ENCODE data around the gene MROH2A. TPM values are rescaled to one million over a fixed set of nuclear protein-coding genes. Genes with fewer than 3 reads are reported as not detected.
A peak's percentile ranks its signal among the peaks of the same experiment; 100 is the strongest.

The MROH2A gene
- polyA plus RNA-seq, 1 experiment, result not detected

- no peak for TF ChIP-seq CTCF (IDR thresholded peaks at IDR 0.05; ENCODE audit: insufficient read depth, low read depth, low read length)
- Histone ChIP-seq H3K36me3 (ENCODE audit: control insufficient read depth, insufficient read depth, low read length) (no peaks in the 10 kb centered on the region), H3K4me3 (ENCODE audit: low read depth, low read length) (no peak overlapping the region), H3K27me3 (ENCODE audit: control insufficient read depth, insufficient read depth, low read length) (no peaks in the 10 kb centered on the region)
- ChIA-PET POLR2A (no interaction called here), CTCF (interaction anchor here (0.5 to 2.5 kb wide), 6 partner anchors 14 to 775 kb away, joined by 3 to 9 read pairs (median 3); no protein-coding TSS in a partner anchor)
- DNase-seq (ENCODE audit: low read depth), result no peak
Observed at GRCh38 chr2:233858331-233858730, 80.2 kb downstream of the MROH2A start.

GRCh38 chr2:233862261-233862768, 84.2 kb downstream of the MROH2A start:
- ChIA-PET POLR2A (no interaction called here), CTCF (no interaction called here)
- no peak for DNase-seq (ENCODE audit: low read depth)
- Histone ChIP-seq H3K27me3 (ENCODE audit: control insufficient read depth, insufficient read depth, low read length) (no peaks in the 10 kb centered on the region), H3K4me3 (ENCODE audit: low read depth, low read length) (no peak overlapping the region), H3K36me3 (ENCODE audit: control insufficient read depth, insufficient read depth, low read length) (peaks cover 5% of the 10 kb centered on the region)
- TF ChIP-seq CTCF (IDR thresholded peaks at IDR 0.05; ENCODE audit: insufficient read depth, low read depth, low read length), result no peak

DNA sequence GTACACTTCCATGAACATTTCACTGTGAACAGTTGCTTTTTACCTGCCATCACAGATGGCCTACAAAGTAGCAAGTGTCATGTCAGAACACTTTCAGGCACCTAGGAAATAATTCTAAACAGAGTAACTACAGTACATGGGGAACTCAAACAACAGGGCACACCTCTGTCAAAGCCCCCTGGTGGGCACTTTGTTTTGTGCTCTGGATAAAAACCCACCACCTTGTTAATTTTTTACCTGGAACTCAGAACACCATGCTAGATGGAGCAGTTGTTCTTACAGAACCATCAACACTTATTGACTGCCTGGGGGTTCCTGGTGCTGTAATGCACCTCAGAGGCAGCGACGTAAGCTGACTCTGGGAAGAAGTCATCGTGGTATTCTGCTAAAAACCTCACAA, 87.7 kb downstream of the MROH2A start:
- Histone ChIP-seq H3K27me3 (ENCODE audit: control insufficient read depth, insufficient read depth, low read length) (no peaks in the 10 kb centered on the region), H3K4me3 (ENCODE audit: low read depth, low read length) (no peak overlapping the region), H3K36me3 (ENCODE audit: control insufficient read depth, insufficient read depth, low read length) (peaks cover 5% of the 10 kb centered on the region)
- CTCF ChIA-PET, result no interaction called here
- TF ChIP-seq CTCF (IDR thresholded peaks at IDR 0.05; ENCODE audit: insufficient read depth, low read depth, low read length), result no peak
- POLR2A ChIA-PET, result no interaction called here
- no peak for DNase-seq (ENCODE audit: low read depth)

GRCh38 chr2:233866479-233866878, 88.3 kb downstream of the MROH2A start:
- POLR2A ChIA-PET, result no interaction called here
- Histone ChIP-seq H3K36me3 (ENCODE audit: control insufficient read depth, insufficient read depth, low read length) (peaks cover 5% of the 10 kb centered on the region), H3K27me3 (ENCODE audit: control insufficient read depth, insufficient read depth, low read length) (no peaks in the 10 kb centered on the region), H3K4me3 (ENCODE audit: low read depth, low read length) (no peak overlapping the region)
- DNase-seq (ENCODE audit: low read depth), result no peak
- TF ChIP-seq CTCF (IDR thresholded peaks at IDR 0.05; ENCODE audit: insufficient read depth, low read depth, low read length), result no peak
- CTCF ChIA-PET, result no interaction called here

GRCh38 chr2:233867993-233868532, 89.9 kb downstream of the MROH2A start, which contains the start of gene MSL3B:
Gene MSL3B, minus strand, starts transcription at chr2:233868386.
- CTCF ChIA-PET, result no interaction called here
- POLR2A ChIA-PET, result interaction anchor here (0.7 kb wide), 1 partner anchor 559 kb away, joined by 12 read pairs; no protein-coding TSS in a partner anchor

More at GRCh38 chr2:233867993-233868532, 89.9 kb downstream of the MROH2A start, which contains the start of gene MSL3B:
- DNase-seq (ENCODE audit: low read depth), result no peak
- Histone ChIP-seq H3K36me3 (ENCODE audit: control insufficient read depth, insufficient read depth, low read length) (peaks cover 5% of the 10 kb centered on the region), H3K4me3 (ENCODE audit: low read depth, low read length) (peak within 1 kb of the TSS; percentile 79), H3K27me3 (ENCODE audit: control insufficient read depth, insufficient read depth, low read length) (no peaks in the 10 kb centered on the region; the same call in none of the 2 replicates)
- no peak for TF ChIP-seq CTCF (IDR thresholded peaks at IDR 0.05; ENCODE audit: insufficient read depth, low read depth, low read length)

Data from BJ (cell line).